ENCODE data around the gene METAP1D.

The METAP1D gene

GRCh38 chr2:172082944-172083627 is 83.3 kb downstream of the METAP1D start:
- no peak for DNase-seq

GRCh38 chr2:172083628-172084394 is 84.1 kb downstream of the METAP1D start:
- DNase-seq: no peak

GRCh38 chr2:172084395-172084644 is 84.6 kb downstream of the METAP1D start:
- no peak for DNase-seq

GRCh38 chr2:172084645-172085459 is 85.1 kb downstream of the METAP1D start:
- DNase-seq: peak; percentile 58

GRCh38 chr2:172085460-172086159 is 85.9 kb downstream of the METAP1D start, which contains the start of gene DLX1:
TSS of gene DLX1 (plus strand) at chr2:172085507. CDS start at chr2:172085678, 171 bp downstream.
- no peak for DNase-seq

GRCh38 chr2:172086241-172087206 is 86.8 kb downstream of the METAP1D start:
- DNase-seq: no peak

- no peak for DNase-seq
These were observed 87.5 kb downstream of the METAP1D start for GRCh38 chr2:172087207-172087779.

- DNase-seq: no peak
These were observed 88.1 kb downstream of the METAP1D start for GRCh38 chr2:172087780-172088244.

- DNase-seq: no peak
These were observed 88.7 kb downstream of the METAP1D start for GRCh38 chr2:172088245-172089004.

GRCh38 chr2:172089005-172089504 is 89.3 kb downstream of the METAP1D start:
- DNase-seq: no peak

GRCh38 chr2:172089633-172090032 is 89.9 kb downstream of the METAP1D start:
- DNase-seq: no peak

GRCh38 chr2:172090044-172090961 is 90.5 kb downstream of the METAP1D start:
- no peak for DNase-seq

- no peak for DNase-seq
These were observed 91.4 kb downstream of the METAP1D start for GRCh38 chr2:172091000-172091641.

GRCh38 chr2:172091761-172092566 is 92.2 kb downstream of the METAP1D start:
- no peak for DNase-seq

- no peak for DNase-seq
These were observed 93.1 kb downstream of the METAP1D start for GRCh38 chr2:172092716-172093415.

- no peak for DNase-seq
These were observed 93.9 kb downstream of the METAP1D start for GRCh38 chr2:172093416-172094293.
